ENCODE measurements around the gene TPBGL. TPM values are rescaled to one million over a fixed set of nuclear protein-coding genes. Genes with fewer than 3 reads are reported as not detected.

The TPBGL gene
- total RNA-seq, 1 donor from 2014 or later, result not detected

DNA sequence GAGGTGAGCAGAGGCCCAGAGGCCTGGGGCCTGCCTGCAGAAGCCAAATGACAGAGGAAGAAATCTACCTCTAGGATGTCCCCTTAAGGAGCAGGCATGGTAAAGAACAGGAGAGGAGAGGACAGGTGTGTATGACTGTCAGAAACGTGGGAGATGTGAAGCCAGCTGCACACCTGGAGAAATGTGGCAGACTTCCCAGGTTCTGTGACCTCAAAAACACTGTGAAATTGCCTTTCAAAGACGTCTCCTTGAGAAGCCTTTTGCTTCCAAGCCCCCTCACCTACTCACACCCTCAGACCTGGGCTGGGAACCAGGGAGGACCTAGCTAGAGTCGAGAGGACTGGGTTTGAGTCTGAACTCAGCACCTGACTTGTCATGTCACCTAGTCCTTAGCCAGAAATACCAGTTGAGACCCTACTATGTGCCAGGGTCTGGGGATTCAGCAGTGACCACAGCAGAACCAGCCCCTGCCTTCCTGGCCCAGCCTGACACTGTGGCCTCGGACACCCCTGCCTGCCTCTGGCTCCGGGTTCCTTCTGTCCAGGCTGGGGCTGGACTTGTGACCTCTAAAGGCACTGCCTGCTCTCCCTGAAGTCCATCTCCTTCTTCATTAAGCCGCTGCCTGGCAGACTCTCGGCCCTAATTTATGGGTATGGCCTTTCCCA is 5.6 kb downstream of the TPBGL start:
- DNase-seq, result no peak

DNA sequence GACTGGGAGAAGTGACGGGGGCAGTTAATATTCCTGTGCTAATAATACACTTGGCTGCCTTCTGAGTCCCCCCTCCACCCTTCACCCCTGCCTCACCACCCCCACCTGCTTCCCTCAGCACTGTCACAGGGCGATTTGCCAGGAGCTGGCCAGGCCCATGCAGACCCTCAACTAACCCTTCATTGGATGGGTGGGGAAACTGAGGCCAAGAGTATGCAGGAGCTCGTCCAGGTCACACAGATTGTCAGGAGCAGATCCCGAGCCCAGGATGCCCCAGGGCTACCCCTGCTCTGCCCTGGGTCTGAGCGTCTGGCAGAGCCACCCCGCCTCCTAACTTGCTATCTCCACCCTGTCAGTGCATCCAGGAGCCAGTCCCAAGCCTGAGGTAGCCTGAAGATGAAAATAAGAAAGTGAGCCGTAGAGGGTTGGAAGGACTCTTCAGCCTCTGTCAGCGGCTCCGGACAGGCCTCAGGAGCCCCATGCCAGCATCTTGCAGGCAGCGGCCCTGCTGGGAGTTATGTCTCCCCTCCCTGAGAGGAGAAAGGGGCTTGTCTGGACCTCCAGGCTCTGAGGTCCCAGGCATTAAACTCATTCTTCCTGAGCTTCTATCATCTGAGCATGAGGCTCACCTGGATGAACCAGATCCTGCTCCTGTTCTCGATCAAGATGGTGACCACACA is 6.2 kb downstream of the TPBGL start:
- DNase-seq, result no peak

DNA sequence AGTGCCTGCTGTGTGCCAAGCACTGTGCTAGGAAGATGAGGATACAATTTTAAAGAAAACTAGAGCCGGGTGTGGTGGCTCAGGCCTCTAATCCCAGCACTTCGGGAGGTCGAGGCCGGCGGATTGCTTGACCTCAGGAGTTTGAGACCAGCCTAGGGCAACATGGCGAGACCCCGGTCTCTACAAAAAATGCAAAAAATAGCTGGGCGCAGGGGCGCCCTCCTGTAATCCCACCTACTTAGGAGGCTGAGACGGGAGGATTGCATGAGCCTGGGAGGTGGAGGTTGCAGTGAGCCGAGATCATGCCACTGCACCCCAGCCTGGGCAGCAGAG is 8.3 kb downstream of the TPBGL start:
- DNase-seq, result no peak

- DNase-seq, result no peak
Observed at GRCh38 chr11:75249704-75250103, 9.1 kb downstream of the TPBGL start.

- no peak for DNase-seq
Observed at GRCh38 chr11:75254326-75254725, 13.8 kb downstream of the TPBGL start.

GRCh38 chr11:75260396-75261170 is 20.0 kb downstream of the TPBGL start:
- no peak for DNase-seq

GRCh38 chr11:75261902-75262361 is 21.4 kb downstream of the TPBGL start:
- no peak for DNase-seq

DNA sequence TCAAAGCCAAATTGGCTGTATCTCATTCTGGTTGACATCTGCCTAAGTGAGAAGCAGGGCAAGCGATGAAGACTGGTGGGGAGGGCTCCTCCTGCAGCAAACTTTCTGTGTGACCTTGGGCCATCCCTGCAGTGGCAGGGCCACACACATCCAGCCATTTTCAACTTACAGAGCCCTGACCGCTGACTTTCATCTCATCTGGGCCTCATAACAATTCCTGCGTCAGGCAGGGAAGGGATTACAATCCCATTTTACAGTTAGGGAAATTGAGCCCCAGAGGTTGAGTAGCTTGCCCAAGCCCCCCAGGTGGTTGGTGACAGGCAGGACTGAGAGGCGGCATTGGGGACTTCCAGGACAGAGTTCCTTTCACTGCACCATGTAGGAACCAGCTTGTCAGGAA is 21.9 kb downstream of the TPBGL start:
- no peak for DNase-seq

DNA sequence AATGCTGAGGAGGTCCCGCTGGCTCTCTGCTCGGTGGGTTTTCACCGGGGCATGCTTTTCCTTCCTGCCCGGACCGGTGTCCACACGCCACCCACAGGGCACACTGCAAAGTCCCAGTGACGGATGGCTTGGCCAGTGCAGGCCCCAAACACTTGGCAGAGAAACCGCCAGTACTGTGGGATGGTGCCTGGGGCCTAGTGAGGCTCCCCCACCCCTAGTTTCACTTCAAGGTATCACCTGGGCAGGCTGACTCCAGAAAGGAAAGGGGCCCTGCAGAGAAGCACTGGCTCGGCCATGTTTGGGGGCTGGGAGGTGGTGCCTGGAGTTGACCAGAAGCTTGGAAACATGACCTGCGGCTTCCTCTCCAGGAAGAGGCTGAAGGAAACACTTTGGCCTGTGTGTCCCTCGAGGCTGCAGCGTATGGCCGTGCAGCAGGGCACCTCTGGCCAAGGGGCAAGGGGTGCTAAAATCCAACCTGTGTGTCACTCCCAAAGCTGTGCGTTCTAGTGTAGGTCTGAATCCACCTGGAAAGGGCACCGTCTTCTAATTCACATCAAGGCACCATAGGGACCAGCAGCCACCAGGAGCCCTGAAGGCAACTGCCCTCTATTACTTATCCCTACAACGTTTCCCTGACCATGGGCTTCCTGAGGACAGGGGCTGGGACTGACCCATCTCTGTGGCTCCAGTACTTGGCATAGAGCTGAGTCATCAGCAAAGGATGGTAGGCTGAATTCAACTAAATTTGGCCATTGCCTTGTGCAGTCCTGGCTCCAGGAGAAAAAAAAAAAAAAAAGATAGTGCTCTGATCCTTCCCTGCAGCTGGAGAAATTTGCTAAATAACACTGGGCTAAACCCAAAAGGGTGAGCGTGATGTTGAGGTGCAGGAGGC is 22.6 kb downstream of the TPBGL start:
- DNase-seq, result no peak

- DNase-seq, result no peak
Observed at GRCh38 chr11:75263944-75264349, 23.4 kb downstream of the TPBGL start.

GRCh38 chr11:75264356-75264755 is 23.8 kb downstream of the TPBGL start:
- no peak for DNase-seq

DNA sequence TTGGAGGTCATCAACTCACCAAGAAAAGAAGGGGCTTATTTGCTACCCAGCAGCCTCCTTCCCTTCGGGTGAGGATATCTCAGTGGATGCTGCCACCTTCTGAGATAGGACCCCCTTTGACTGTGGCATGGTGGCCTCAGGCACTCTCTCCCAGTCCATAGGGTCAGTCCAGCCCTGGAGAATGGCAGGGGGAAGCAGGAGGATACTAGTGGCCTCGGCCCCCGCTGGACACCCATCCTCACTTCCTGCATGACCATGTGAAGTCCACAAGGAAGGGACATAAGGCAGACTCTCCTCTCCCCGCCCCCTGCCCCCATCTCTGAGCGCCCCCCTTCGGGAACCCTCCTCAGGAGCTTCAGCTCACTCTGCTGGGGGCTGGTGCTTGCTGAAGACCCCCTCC is 24.4 kb downstream of the TPBGL start:
- no peak for DNase-seq

- no peak for DNase-seq
Observed at GRCh38 chr11:75265851-75266531, 25.4 kb downstream of the TPBGL start.

- no peak for DNase-seq
Observed at GRCh38 chr11:75267171-75267970, 26.8 kb downstream of the TPBGL start.

- DNase-seq, result no peak
Observed at GRCh38 chr11:75268626-75269366, 28.2 kb downstream of the TPBGL start.

DNA sequence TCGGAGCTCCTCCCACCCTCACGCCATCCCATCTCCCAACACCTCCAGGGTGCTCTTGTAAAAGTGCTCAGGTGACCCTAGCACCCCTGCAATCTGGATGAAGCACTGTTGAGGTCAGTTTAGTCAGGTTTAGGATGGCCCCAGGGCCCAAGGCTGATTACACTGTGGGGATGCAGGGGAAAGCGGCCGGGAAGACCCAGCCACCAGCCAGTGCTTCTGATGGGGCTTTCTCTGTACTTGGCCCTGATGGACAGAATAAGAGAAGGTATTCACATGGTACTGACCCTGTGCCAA is 28.7 kb downstream of the TPBGL start:
- no peak for DNase-seq

DNA sequence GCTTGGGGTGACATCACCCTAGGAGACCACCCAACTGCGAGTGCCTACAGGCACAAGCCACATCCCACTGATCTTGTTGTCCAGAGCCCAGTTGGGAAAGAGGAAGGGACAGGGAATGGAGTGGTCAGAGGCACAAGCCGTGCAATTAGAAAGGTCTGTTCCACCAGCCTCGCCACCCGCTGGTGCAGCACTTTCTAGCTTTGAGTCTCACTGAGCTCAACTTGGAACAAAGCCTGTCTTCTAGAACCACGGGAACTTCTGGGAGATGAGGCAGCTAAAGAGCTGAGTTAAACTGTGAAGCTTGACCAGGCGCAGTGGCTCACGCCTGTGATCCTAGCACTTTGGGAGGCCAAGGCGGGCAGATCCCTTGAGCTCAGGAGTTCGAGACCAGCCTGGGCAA is 29.3 kb downstream of the TPBGL start:
- no peak for DNase-seq

DNA sequence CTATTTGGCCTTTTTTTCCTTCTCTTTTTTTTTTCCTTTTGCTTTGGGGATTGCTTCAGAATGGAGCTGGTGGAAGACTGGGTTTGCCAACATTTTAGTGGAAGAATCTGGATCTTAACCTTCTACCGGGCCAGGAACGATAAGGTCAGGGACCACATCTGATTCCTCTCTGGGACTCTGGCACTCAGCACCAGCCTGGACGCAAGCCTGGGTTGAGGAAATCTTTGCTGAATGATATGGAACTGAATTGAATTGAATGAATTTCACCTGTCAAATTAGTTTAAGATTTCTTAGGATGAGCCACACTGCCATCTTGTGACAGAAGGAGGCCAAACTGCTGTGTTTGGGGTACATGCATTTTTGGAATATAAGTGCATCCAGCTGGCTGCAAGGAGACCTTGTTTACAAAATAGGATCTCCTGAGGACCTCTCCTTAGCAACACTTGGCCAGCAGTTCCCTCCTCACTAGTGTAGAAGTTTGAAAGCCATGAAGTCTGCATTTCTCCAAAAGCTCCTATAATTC is 30.4 kb downstream of the TPBGL start:
- DNase-seq, result no peak

- DNase-seq, result no peak
Observed at GRCh38 chr11:75271730-75272129, 31.2 kb downstream of the TPBGL start.

- no peak for DNase-seq
Observed at GRCh38 chr11:75272391-75272790, 31.8 kb downstream of the TPBGL start.
